ENCODE measurements around the gene RAB7B. TPM values are rescaled to one million over a fixed set of nuclear protein-coding genes. Genes with fewer than 3 reads are reported as not detected.

The RAB7B gene
- total and polyA plus RNA-seq, 2 of the 4 experiments (the other 2 are of a cell fraction): 9.1 to 14.7 TPM

- Histone ChIP-seq H2AFZ (replicated peaks; ENCODE audit: low read length, poor library complexity) (no peak overlapping the region), H3K9me1 (ENCODE audit: insufficient read depth, low read length) (no peaks in the 10 kb centered on the region), H2BK20ac (ENCODE audit: low read depth, low read length) (no peak overlapping the region), H3K9me3 (ENCODE audit: control insufficient read depth, insufficient read depth, low read length) (no peaks in the 10 kb centered on the region; the same call in 1 of the 2 replicates), H3K4ac (ENCODE audit: low read depth, low read length) (no peak overlapping the region), H4K8ac (ENCODE audit: low read depth in 2 of 2, low read length in 2 of 2) (no peak overlapping the region), H3K4me1 (ENCODE audit: control insufficient read depth, insufficient read depth, low read length) (no peaks in the 10 kb centered on the region), H4K91ac (ENCODE audit: insufficient read depth, low read depth, low read length) (no peak overlapping the region), H3K79me1 (ENCODE audit: low read depth in 1 of 2, low read length in 2 of 2) (no peaks in the 10 kb centered on the region), H3K27me3 (ENCODE audit: control insufficient read depth, insufficient read depth, low read length) (peaks cover 33% of the 10 kb centered on the region), H3K4me3 (ENCODE audit: insufficient read depth, low read depth, low read length) (no peak overlapping the region), H3K23ac (ENCODE audit: low read depth, low read length) (no peak overlapping the region), H3K4me2 (ENCODE audit: low read depth, low read length) (no peak overlapping the region), H2AK5ac (ENCODE audit: low read depth, low read length) (no peak overlapping the region), H2BK5ac (ENCODE audit: low read depth, low read length, poor library complexity, severe bottlenecking) (no peak overlapping the region), H2BK15ac (ENCODE audit: low read depth, low read length) (no peak overlapping the region), H2BK120ac (ENCODE audit: low read depth, low read length) (no peak overlapping the region), H4K5ac (ENCODE audit: low read depth, low read length) (no peak overlapping the region), H3K18ac (ENCODE audit: low read depth, low read length) (no peak overlapping the region), H3K14ac (replicated peaks; ENCODE audit: low read depth, low read length) (no peak overlapping the region), H3K9ac (ENCODE audit: low read depth, low read length) (no peak overlapping the region), H2AK9ac (replicated peaks; ENCODE audit: low read depth, low read length, poor library complexity) (no peak overlapping the region), H3K36me3 (ENCODE audit: control insufficient read depth, insufficient read depth, low read length) (no peaks in the 10 kb centered on the region), H3K56ac (ENCODE audit: extremely low read depth, insufficient read depth, low read length) (no peak overlapping the region), H4K20me1 (ENCODE audit: insufficient read depth, low read length) (no peaks in the 10 kb centered on the region), H3K27ac (ENCODE audit: insufficient read depth, low read length) (no peak overlapping the region)
- ATAC-seq (ENCODE audit: low read depth): no peak
- dilution Hi-C loops (cut with HindIII; ENCODE audit: low sequenced_read_pairs, unreplicated experiment): no loop called here
- WGBS, 2 experiments (ENCODE audit: extremely low coverage in 2 of 2, insufficient read length in 1 of 2): 33% methylated on average over 3 of the region's 5 CpGs; no CpG with 5 or more reads in 1 of the 2 experiments
- intact Hi-C loops (cut with micrococcal nuclease): no loop called here
- ChIA-PET POLR2A (ENCODE audit: unreplicated experiment) (no interaction called here), CTCF (no interaction called here)
- TF ChIP-seq SMC3 (IDR thresholded peaks at IDR 0.05; ENCODE audit: low read depth, low read length): no peak
- no peak for TF ChIP-seq MAZ (IDR thresholded peaks at IDR 0.05; ENCODE audit: borderline replicate concordance, low read depth, low read length)
- TF ChIP-seq FOS (IDR thresholded peaks at IDR 0.05; ENCODE audit: low read depth, low read length): no peak
- no peak for TF ChIP-seq ELK1 (IDR thresholded peaks at IDR 0.05; ENCODE audit: borderline replicate concordance, low read depth, low read length)
- no peak for TF ChIP-seq CHD1 (IDR thresholded peaks at IDR 0.05; ENCODE audit: low read depth, low read length)
- TF ChIP-seq CTCF (conservative IDR thresholded peaks at IDR 0.05; ENCODE audit: low read depth, low read length): no peak
- no peak for TF ChIP-seq BHLHE40 (IDR thresholded peaks at IDR 0.05; ENCODE audit: low read depth, low read length)
- TF ChIP-seq MXI1 (IDR thresholded peaks at IDR 0.05; ENCODE audit: borderline replicate concordance, low read depth, low read length): no peak
- no peak for TF ChIP-seq RAD21 (IDR thresholded peaks at IDR 0.05; ENCODE audit: low read length)
- no peak for TF ChIP-seq RFX5 (IDR thresholded peaks at IDR 0.05; ENCODE audit: low read depth, low read length)
- no TSS peak for BruUV-seq (replicated peaks)
- in situ Hi-C loops (cut with MboI; ENCODE audit: low sequenced_read_pairs): no loop called here
- no peak for DNase-seq
These were observed 6.9 kb upstream of the RAB7B start for GRCh38 chr1:206010060-206010459.

All from IMR-90 (cell line).